ENCODE results near the gene TNFRSF6B. TPM values are rescaled to one million over a fixed set of nuclear protein-coding genes. Genes with fewer than 3 reads are reported as not detected.
A peak's percentile ranks its signal among the peaks of the same experiment; 100 is the strongest.

TNFRSF6B gene
- polyA plus RNA-seq, 1 of the 3 experiments (the other 2 are of a cell fraction) = 9.4 TPM

GRCh38 chr20:63658749-63659187, 37.7 kb upstream of the TNFRSF6B start:
- no peaks in the 10 kb centered on the region for H3K27me3 ChIP-seq (ENCODE audit: insufficient read depth)
- ChIA-PET POLR2A (interaction anchor here (1.0 to 1.3 kb wide), 4 partner anchors 31 to 122 kb away, joined by 3 to 8 read pairs (median 6); partner anchors contain the start of genes ARFRP1, GMEB2, PTK6 and ZGPAT), CTCF (no interaction called here)
- peaks cover 8% of the 10 kb centered on the region for H3F3A ChIP-seq (replicated peaks; ENCODE audit: insufficient read depth)
- TF ChIP-seq, protein P1, sequence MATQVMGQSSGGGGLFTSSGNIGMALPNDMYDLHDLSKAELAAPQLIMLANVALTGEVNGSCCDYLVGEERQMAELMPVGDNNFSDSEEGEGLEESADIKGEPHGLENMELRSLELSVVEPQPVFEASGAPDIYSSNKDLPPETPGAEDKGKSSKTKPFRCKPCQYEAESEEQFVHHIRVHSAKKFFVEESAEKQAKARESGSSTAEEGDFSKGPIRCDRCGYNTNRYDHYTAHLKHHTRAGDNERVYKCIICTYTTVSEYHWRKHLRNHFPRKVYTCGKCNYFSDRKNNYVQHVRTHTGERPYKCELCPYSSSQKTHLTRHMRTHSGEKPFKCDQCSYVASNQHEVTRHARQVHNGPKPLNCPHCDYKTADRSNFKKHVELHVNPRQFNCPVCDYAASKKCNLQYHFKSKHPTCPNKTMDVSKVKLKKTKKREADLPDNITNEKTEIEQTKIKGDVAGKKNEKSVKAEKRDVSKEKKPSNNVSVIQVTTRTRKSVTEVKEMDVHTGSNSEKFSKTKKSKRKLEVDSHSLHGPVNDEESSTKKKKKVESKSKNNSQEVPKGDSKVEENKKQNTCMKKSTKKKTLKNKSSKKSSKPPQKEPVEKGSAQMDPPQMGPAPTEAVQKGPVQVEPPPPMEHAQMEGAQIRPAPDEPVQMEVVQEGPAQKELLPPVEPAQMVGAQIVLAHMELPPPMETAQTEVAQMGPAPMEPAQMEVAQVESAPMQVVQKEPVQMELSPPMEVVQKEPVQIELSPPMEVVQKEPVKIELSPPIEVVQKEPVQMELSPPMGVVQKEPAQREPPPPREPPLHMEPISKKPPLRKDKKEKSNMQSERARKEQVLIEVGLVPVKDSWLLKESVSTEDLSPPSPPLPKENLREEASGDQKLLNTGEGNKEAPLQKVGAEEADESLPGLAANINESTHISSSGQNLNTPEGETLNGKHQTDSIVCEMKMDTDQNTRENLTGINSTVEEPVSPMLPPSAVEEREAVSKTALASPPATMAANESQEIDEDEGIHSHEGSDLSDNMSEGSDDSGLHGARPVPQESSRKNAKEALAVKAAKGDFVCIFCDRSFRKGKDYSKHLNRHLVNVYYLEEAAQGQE (IDR thresholded peaks at IDR 0.05; ENCODE audit: low read depth, low read length) = no peak
- 0 out of 2 replicates have a peak, but pooled peaks have one; percentile 1 for TF ChIP-seq NFIC (IDR thresholded peaks at IDR 0.05; ENCODE audit: borderline replicate concordance)
- H3K27ac ChIP-seq (ENCODE audit: low read depth in 2 of 2, low read length in 1 of 2) = peak overlapping the region; percentile 59 to 89; a peak in 3 of 4 replicates
- H3K79me2 ChIP-seq (ENCODE audit: insufficient read depth) = peaks cover 25% of the 10 kb centered on the region
- peak overlapping the region; percentile 62 for H3K9ac ChIP-seq
- 2% methylated on average over 17 of the region's 25 CpGs for WGBS (ENCODE audit: low lambda C conversion rate)
- DNase-seq = peak; percentile 45
- peak overlapping the region; percentile 82 for H3K4me2 ChIP-seq
- peaks cover 0 to 34% of the 10 kb centered on the region in 2 experiments for H3K36me3 ChIP-seq (replicated peaks in 1 of 2; ENCODE audit: control insufficient read depth in 1 of 2, insufficient read depth in 2 of 2, low read length in 1 of 2)
- no peaks in the 10 kb centered on the region for H3K9me3 ChIP-seq
- H2AFZ ChIP-seq (ENCODE audit: low read depth) = no peak overlapping the region
- peak overlapping the region; percentile 91 to 97 for H3K4me3 ChIP-seq (ENCODE audit: low read depth in 2 of 2, low read length in 1 of 2)
- H3K9me2 ChIP-seq = no peaks in the 10 kb centered on the region
- H4K20me1 ChIP-seq (ENCODE audit: insufficient read depth) = no peaks in the 10 kb centered on the region
- peaks cover 5 to 28% of the 10 kb centered on the region in 2 experiments; a peak in 2 of 4 replicates for H3K4me1 ChIP-seq (ENCODE audit: control insufficient read depth in 1 of 2, insufficient read depth in 2 of 2, low read depth in 1 of 2, low read length in 1 of 2)

- Histone ChIP-seq H3K9me2 (no peaks in the 10 kb centered on the region), H3K4me2 (peak overlapping the region; percentile 82), H3K4me1 (ENCODE audit: control insufficient read depth in 1 of 2, insufficient read depth in 2 of 2, low read depth in 1 of 2, low read length in 1 of 2) (peaks cover 5 to 23% of the 10 kb centered on the region in 2 experiments; a peak in 2 of 4 replicates), H3K79me2 (ENCODE audit: insufficient read depth) (peaks cover 30% of the 10 kb centered on the region), H3K9me3 (no peaks in the 10 kb centered on the region), H4K20me1 (ENCODE audit: insufficient read depth) (no peaks in the 10 kb centered on the region), H3K36me3 (replicated peaks in 1 of 2; ENCODE audit: control insufficient read depth in 1 of 2, insufficient read depth in 2 of 2, low read length in 1 of 2) (peaks cover 0 to 39% of the 10 kb centered on the region in 2 experiments), H2AFZ (ENCODE audit: low read depth) (no peak overlapping the region), H3K9ac (peak overlapping the region; percentile 62), H3K27ac (ENCODE audit: low read depth in 2 of 2, low read length in 1 of 2) (peak overlapping the region in 1 of 2 experiments; percentile 59; a peak in 2 of 4 replicates), H3F3A (replicated peaks; ENCODE audit: insufficient read depth) (peaks cover 8% of the 10 kb centered on the region), H3K27me3 (ENCODE audit: insufficient read depth) (no peaks in the 10 kb centered on the region), H3K4me3 (ENCODE audit: low read depth in 2 of 2, low read length in 1 of 2) (peak overlapping the region; percentile 91 to 97)
- ChIA-PET CTCF (no interaction called here), POLR2A (no interaction called here)
- WGBS (ENCODE audit: low lambda C conversion rate) = 55% methylated on average over 13 of the region's 13 CpGs
- TF ChIP-seq FOSL2 (IDR thresholded peaks at IDR 0.05; ENCODE audit: borderline replicate concordance, low read depth) (no peak), MXI1 (IDR thresholded peaks at IDR 0.05; ENCODE audit: low read depth, low read length) (no peak), PBX3 (IDR thresholded peaks at IDR 0.05) (no peak), RAD21 (IDR thresholded peaks at IDR 0.05; ENCODE audit: low read length) (no peak), YY1 (IDR thresholded peaks at IDR 0.05; ENCODE audit: low read depth) (no peak), EZH2phosphoT487 (IDR thresholded peaks at IDR 0.05; ENCODE audit: borderline replicate concordance, low read depth) (no peak), EP300 (IDR thresholded peaks at IDR 0.05; ENCODE audit: borderline replicate concordance in 1 of 2, low read depth in 1 of 2, low read length in 1 of 2) (no peak), JUND (IDR thresholded peaks at IDR 0.05) (no peak), RXRA (IDR thresholded peaks at IDR 0.05; ENCODE audit: borderline replicate concordance, low read depth) (no peak), FOXJ3 (CRISPR knock-in tag; IDR thresholded peaks at IDR 0.05) (no peak), NRF1 (IDR thresholded peaks at IDR 0.05; ENCODE audit: low read depth, low read length) (no peak), FOXM1 (IDR thresholded peaks at IDR 0.05; ENCODE audit: low read depth) (no peak), ELF1 (IDR thresholded peaks at IDR 0.05) (no peak), TCF12 (IDR thresholded peaks at IDR 0.05) (no peak)
- TF ChIP-seq, protein P1 (IDR thresholded peaks at IDR 0.05; ENCODE audit: low read depth, low read length) = no peak
- TF ChIP-seq, protein P2, sequence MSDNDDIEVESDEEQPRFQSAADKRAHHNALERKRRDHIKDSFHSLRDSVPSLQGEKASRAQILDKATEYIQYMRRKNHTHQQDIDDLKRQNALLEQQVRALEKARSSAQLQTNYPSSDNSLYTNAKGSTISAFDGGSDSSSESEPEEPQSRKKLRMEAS (IDR thresholded peaks at IDR 0.05; ENCODE audit: low read depth) = no peak
- DNase-seq = no peak
Measured at GRCh38 chr20:63659370-63659769, 37.1 kb upstream of the TNFRSF6B start.

All from SK-N-SH (cell line).